IMR-90 (cell line): Measurements from ENCODE around the gene KIAA1586. TPM values are rescaled to one million over a fixed set of nuclear protein-coding genes. Genes with fewer than 3 reads are reported as not detected.

ENCODE experiments used
- ATAC-seq: fragments of 200-7000 bp; cut with Tn5 transposase; 2 replicates; pipeline ENCODE4 v1.9.1; 2020; ENCODE audit warnings: low read depth, mild to moderate bottlenecking, moderate library complexity
- BruUV-seq: library from RNA; stranded (reverse); fragments of 400-500 nt; replicated peaks from 2 replicates; lab custom pipeline; 2021; lab: Mats Ljungman, UMichigan
- CTCF ChIA-PET: fragments of 300-600 bp; formaldehyde crosslinking; extraction: SDS; loops from one replicate; lab custom pipeline; 2021; ENCODE audit warnings: antibody characterized with exemption; lab: Yijun Ruan, JAX
- POLR2A ChIA-PET: fragments of 300-600 bp; sonication (Branson Sonifier 250); formaldehyde crosslinking; loops from one replicate; lab custom pipeline; 2022; ENCODE audit warnings: antibody characterized with exemption; ENCODE audit not compliant: unreplicated experiment; lab: Charles Lee
- DNase-seq: peaks from one replicate; pipeline ENCODE4 v3.0.0; 2013
- H2AFZ ChIP-seq: replicated peaks from 2 replicates; pipeline ENCODE3; 2013; ENCODE audit warnings: low read length, mild to moderate bottlenecking; ENCODE audit not compliant: poor library complexity
- H2AK5ac ChIP-seq: 2 replicates; pipeline ENCODE4 v1.6.1; 2013; ENCODE audit warnings: low read depth, low read length, inconsistent platforms
- H2AK9ac ChIP-seq: replicated peaks from 2 replicates; pipeline ENCODE3; 2013; ENCODE audit warnings: mild to moderate bottlenecking, low read depth, low read length, moderate library complexity; ENCODE audit not compliant: poor library complexity
- H2BK120ac ChIP-seq: 2 replicates; pipeline ENCODE4 v1.6.1; 2013; ENCODE audit warnings: low read depth, low read length, inconsistent platforms
- H2BK15ac ChIP-seq: 3 replicates; pipeline ENCODE4 v1.6.1; 2013; ENCODE audit warnings: low read depth, low read length, inconsistent platforms
- H2BK20ac ChIP-seq: 2 replicates; pipeline ENCODE4 v1.6.1; 2013; ENCODE audit warnings: low read depth, mild to moderate bottlenecking, inconsistent platforms, low read length, moderate library complexity
- H2BK5ac ChIP-seq: 2 replicates; pipeline ENCODE4 v1.6.1; 2013; ENCODE audit warnings: mild to moderate bottlenecking, low read depth, low read length, inconsistent platforms; ENCODE audit not compliant: poor library complexity, severe bottlenecking
- H3K14ac ChIP-seq: replicated peaks from 2 replicates; pipeline ENCODE4 v1.6.1; 2013; ENCODE audit warnings: low read depth, low read length, inconsistent platforms
- H3K18ac ChIP-seq: 2 replicates; pipeline ENCODE4 v1.6.1; 2013; ENCODE audit warnings: low read depth, low read length, control low read depth
- H3K23ac ChIP-seq: 2 replicates; pipeline ENCODE4 v1.6.1; 2013; ENCODE audit warnings: low read depth, low read length, inconsistent platforms
- H3K27ac ChIP-seq: 2 replicates; pipeline ENCODE4 v1.5.1; 2013; ENCODE audit warnings: mild to moderate bottlenecking, control low read depth, low read length; ENCODE audit not compliant: insufficient read depth
- H3K27me3 ChIP-seq: 2 replicates; pipeline ENCODE4 v1.6.1; 2013; ENCODE audit warnings: low read length; ENCODE audit not compliant: control insufficient read depth, insufficient read depth
- H3K36me3 ChIP-seq: 2 replicates; pipeline ENCODE4 v1.6.1; 2013; ENCODE audit warnings: low read length, mixed read lengths; ENCODE audit not compliant: control insufficient read depth, insufficient read depth
- H3K4ac ChIP-seq: 2 replicates; pipeline ENCODE4 v1.6.1; 2013; ENCODE audit warnings: low read depth, low read length, inconsistent platforms
- H3K4me1 ChIP-seq: 2 replicates; pipeline ENCODE4 v1.6.1; 2013; ENCODE audit warnings: low read length, mixed read lengths; ENCODE audit not compliant: control insufficient read depth, insufficient read depth
- H3K4me2 ChIP-seq: 2 replicates; pipeline ENCODE4 v1.6.1; 2013; ENCODE audit warnings: low read depth, mild to moderate bottlenecking, control low read depth, low read length, moderate library complexity
- H3K4me3 ChIP-seq: 2 replicates; pipeline ENCODE4 v1.5.1; 2013; ENCODE audit warnings: low read depth, mild to moderate bottlenecking, control low read depth, low read length, moderate library complexity; ENCODE audit not compliant: insufficient read depth
- H3K56ac ChIP-seq: 2 replicates; pipeline ENCODE4 v1.6.1; 2013; ENCODE audit warnings: low read length, inconsistent platforms; ENCODE audit not compliant: insufficient read depth; ENCODE audit errors: extremely low read depth
- H3K79me1 ChIP-seq, 2 experiments: 2 replicates each; pipeline ENCODE4 v1.6.1; 2013; ENCODE audit warnings: low read length in 2 of 2, inconsistent platforms in 1 of 2, low read depth in 1 of 2
- H3K9ac ChIP-seq: 2 replicates; pipeline ENCODE4 v1.6.1; 2013; ENCODE audit warnings: low read depth, low read length, control low read depth
- H3K9me1 ChIP-seq: 2 replicates; pipeline ENCODE4 v1.6.1; 2013; ENCODE audit warnings: low read length, inconsistent platforms; ENCODE audit not compliant: insufficient read depth
- H3K9me3 ChIP-seq: 2 replicates; pipeline ENCODE4 v1.6.1; 2013; ENCODE audit warnings: low read length; ENCODE audit not compliant: control insufficient read depth, insufficient read depth
- H4K20me1 ChIP-seq: 2 replicates; pipeline ENCODE4 v1.6.1; 2013; ENCODE audit warnings: low read length, inconsistent platforms; ENCODE audit not compliant: insufficient read depth
- H4K5ac ChIP-seq: 2 replicates; pipeline ENCODE4 v1.6.1; 2013; ENCODE audit warnings: mild to moderate bottlenecking, low read depth, low read length, control low read depth
- H4K8ac ChIP-seq, 2 experiments: 2 replicates each; pipeline ENCODE4 v1.6.1; 2013; ENCODE audit warnings: low read depth in 2 of 2, low read length in 2 of 2, control low read depth in 1 of 2, inconsistent platforms in 1 of 2
- H4K91ac ChIP-seq: 2 replicates; pipeline ENCODE4 v1.6.1; 2013; ENCODE audit warnings: low read depth, low read length, inconsistent platforms; ENCODE audit not compliant: insufficient read depth
- BHLHE40 ChIP-seq: fragments of 150-350 bp; IDR thresholded peaks from 2 replicates; pipeline ENCODE4 v1.6.1; 2016; ENCODE audit warnings: mild to moderate bottlenecking, low read depth, low read length
- CHD1 ChIP-seq: IDR thresholded peaks from 2 replicates; pipeline ENCODE4 v1.6.1; 2012; ENCODE audit warnings: low read depth, low read length, improper control_type of control experiment
- CTCF ChIP-seq: conservative IDR thresholded peaks from 2 replicates; pipeline ENCODE4 v1.5.1; 2012; ENCODE audit warnings: mild to moderate bottlenecking, low read depth, low read length, improper control_type of control experiment
- MAFK ChIP-seq: IDR thresholded peaks from 2 replicates; pipeline ENCODE4 v1.6.1; 2012; ENCODE audit warnings: low read depth, low read length, improper control_type of control experiment
- MAZ ChIP-seq: IDR thresholded peaks from 2 replicates; pipeline ENCODE4 v1.6.1; 2012; ENCODE audit warnings: low read depth, mild to moderate bottlenecking, low read length, improper control_type of control experiment, moderate library complexity, borderline replicate concordance
- MXI1 ChIP-seq: IDR thresholded peaks from 2 replicates; pipeline ENCODE4 v1.6.1; 2012; ENCODE audit warnings: low read depth, mild to moderate bottlenecking, low read length, moderate library complexity, borderline replicate concordance
- NFE2L2 ChIP-seq: fragments of 150-350 bp; IDR thresholded peaks from 2 replicates; pipeline ENCODE4 v1.6.1; 2016; ENCODE audit warnings: low read depth, mild to moderate bottlenecking, low read length
- POLR2A ChIP-seq: IDR thresholded peaks from 2 replicates; pipeline ENCODE4 v1.6.1; 2012; ENCODE audit warnings: mild to moderate bottlenecking, low read depth, low read length
- RAD21 ChIP-seq: IDR thresholded peaks from 2 replicates; pipeline ENCODE4 v1.6.1; 2012; ENCODE audit warnings: low read length, improper control_type of control experiment
- RFX5 ChIP-seq: IDR thresholded peaks from 2 replicates; pipeline ENCODE4 v1.8.0; 2012; ENCODE audit warnings: low read depth, mild to moderate bottlenecking, low read length, moderate library complexity
- SMC3 ChIP-seq: fragments of 150-350 bp; IDR thresholded peaks from 2 replicates; pipeline ENCODE4 v1.6.1; 2016; ENCODE audit warnings: low read depth, mild to moderate bottlenecking, antibody characterized with exemption, low read length, moderate library complexity
- USF2 ChIP-seq: fragments of 150-350 bp; IDR thresholded peaks from 2 replicates; pipeline ENCODE4 v1.6.1; 2017; ENCODE audit warnings: mild to moderate bottlenecking, antibody characterized with exemption, low read length, low read depth
- WGBS, 2 experiments: methylation state at CpG; one replicate each; pipeline versions ENCODE4 v1.1.5 to v1.1.7; 2013; ENCODE audit warnings: missing lambda C conversion rate in 2 of 2; ENCODE audit not compliant: insufficient read length in 1 of 2; ENCODE audit errors: extremely low coverage in 2 of 2; 5-methylcytosine and 5-hydroxymethylcytosine counted together
- dilution Hi-C: fragments of 300-500 bp; cut with HindIII; formaldehyde crosslinking; loops from one replicate; pipeline ENCODE4 v1.14.3; 2018; ENCODE audit warnings: low sequenced_read_pairs; ENCODE audit not compliant: unreplicated experiment
- in situ Hi-C: fragments of 300-500 bp; cut with MboI; formaldehyde crosslinking; loops from 3 replicates; pipeline ENCODE4 v1.14.3; 2019; ENCODE audit warnings: low sequenced_read_pairs, inconsistent platforms, mixed read lengths
- intact Hi-C: fragments of 100-400 bp; cut with micrococcal nuclease; formaldehyde crosslinking; loops from 2 replicates; pipeline ENCODE4 v1.10.0; 2022
- polyA plus RNA-seq, 3 experiments: library from polyadenylated mRNA; depleted of rRNA; stranded (reverse); fragments of >200 nt; gene quantifications; 2 replicates each; pipeline ENCODE4 v1.2.3, GENCODE V29; 2012; ENCODE audit warnings: low replicate concordance in 1 of 3
- total RNA-seq: library from RNA; depleted of rRNA; stranded (reverse); fragments of >200 nt; gene quantifications from 2 replicates; pipeline ENCODE4 v1.2.3, GENCODE V29; 2012

Gene KIAA1586
- total and polyA plus RNA-seq, 2 of the 4 experiments (the other 2 are of a cell fraction), result 3.6 to 3.8 TPM

- Histone ChIP-seq H3K4me1 (peaks cover 6% of the 10 kb centered on the region), H2BK20ac (no peak overlapping the region), H3K9ac (no peak overlapping the region), H3K9me1 (peaks cover 3% of the 10 kb centered on the region; the same call in 1 of the 2 replicates), H3K36me3 (peaks cover 12% of the 10 kb centered on the region), H2AK5ac (no peak overlapping the region), H2AK9ac (no peak overlapping the region), H3K18ac (no peak overlapping the region), H3K14ac (no peak overlapping the region), H3K27ac (no peak overlapping the region), H2BK15ac (no peak overlapping the region), H3K79me1 (peaks cover 14 to 32% of the 10 kb centered on the region in 2 experiments), H3K4me3 (no peak overlapping the region), H4K8ac (no peak overlapping the region), H3K4ac (no peak overlapping the region), H2BK5ac (no peak overlapping the region), H3K56ac (no peak overlapping the region), H2AFZ (no peak overlapping the region), H3K9me3 (no peaks in the 10 kb centered on the region), H3K4me2 (no peak overlapping the region), H4K91ac (no peak overlapping the region), H4K5ac (no peak overlapping the region), H2BK120ac (no peak overlapping the region), H3K27me3 (no peaks in the 10 kb centered on the region), H4K20me1 (peaks cover 57% of the 10 kb centered on the region), H3K23ac (no peak overlapping the region)
- POLR2A ChIA-PET, result no interaction called here
- no TSS peak for BruUV-seq
- dilution Hi-C loops, result no loop called here
- no peak for TF ChIP-seq MAFK
- no peak for TF ChIP-seq CTCF
- TF ChIP-seq POLR2A, result no peak
- no peak for TF ChIP-seq CHD1
- TF ChIP-seq RAD21, result no peak
- TF ChIP-seq USF2, result no peak
- TF ChIP-seq RFX5, result no peak
- TF ChIP-seq MAZ, result no peak
- no peak for TF ChIP-seq SMC3
- no peak for TF ChIP-seq BHLHE40
- no peak for TF ChIP-seq NFE2L2
- no peak for TF ChIP-seq MXI1
- ATAC-seq (no peak), DNase-seq (no peak)
- no CpG with 5 or more reads among the region's 1 CpG for WGBS, 2 experiments
- intact Hi-C loops, result no loop called here
- CTCF ChIA-PET, result no interaction called here
- in situ Hi-C loops, result no loop called here
Observed at GRCh38 chr6:57094689-57095088, 48.2 kb downstream of the KIAA1586 start.
